Measurements from ENCODE around the gene KRTAP5-9. TPM values are rescaled to one million over a fixed set of nuclear protein-coding genes. Genes with fewer than 3 reads are reported as not detected.
A peak's percentile ranks its signal among the peaks of the same experiment; 100 is the strongest.
"Not testable (repeated sequence)": the region's sequence is repeated elsewhere in the genome, so short reads cannot be mapped to it uniquely, and the experiment has no call there.

KRTAP5-9 gene
- total RNA-seq, 4 donors from 2014 or later = 1.9 TPM; not detected in 3

GRCh38 chr11:71568704-71569349 is 20.6 kb downstream of the KRTAP5-9 start:
- 35 to 43% methylated on average over 8 of the region's 8 CpGs for WGBS, 2 donors
- TF ChIP-seq CTCF (IDR thresholded peaks at IDR 0.05) = no peak
- no peak for TF ChIP-seq POLR2A (IDR thresholded peaks at IDR 0.05)
- H3K4me3 ChIP-seq (ENCODE audit: low read depth, poor library complexity, severe bottlenecking) = no peak overlapping the region
- DNase-seq (ENCODE audit: low spot score in 2 of 2) = no peak
- intact Hi-C loops (cut with DNase I; ENCODE audit: low total_unique reads) = no loop called here

DNA sequence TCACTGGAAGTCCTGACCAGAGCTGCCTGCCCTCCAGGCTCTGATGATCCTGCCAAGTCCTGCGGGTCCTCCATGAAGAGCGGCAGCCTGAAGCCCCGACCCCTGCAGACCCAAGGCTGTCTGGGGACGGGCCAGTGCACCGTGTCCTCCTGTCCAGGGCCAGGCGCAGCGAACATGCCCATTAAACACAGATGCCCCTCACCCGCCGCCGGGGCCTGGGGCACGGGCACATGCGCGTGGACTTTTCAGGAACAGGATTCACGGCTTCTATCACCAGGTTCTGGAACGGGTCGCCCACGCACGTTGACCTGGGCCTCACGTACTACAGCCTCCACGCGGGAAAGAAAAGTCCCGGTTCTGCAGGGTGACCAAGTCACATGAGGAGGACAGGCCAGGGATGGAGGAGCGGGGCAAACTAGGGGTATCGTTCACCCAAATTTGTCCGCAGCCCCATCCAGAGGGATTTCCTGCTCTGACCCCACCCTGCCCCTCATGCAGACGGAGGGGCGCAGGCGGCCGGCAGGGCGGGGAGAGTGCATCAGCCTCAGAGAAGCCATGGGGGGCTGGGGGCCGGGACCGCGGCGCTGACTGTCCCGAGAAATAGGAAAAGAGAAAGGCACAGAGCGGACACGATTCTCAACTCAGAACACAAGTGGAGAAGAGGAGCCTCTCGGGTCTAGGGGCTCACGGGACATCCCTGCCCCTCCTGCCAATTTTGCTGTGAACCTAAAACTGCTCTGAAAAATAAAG is 23.1 kb downstream of the KRTAP5-9 start:
- 74 to 82% methylated on average over 14 to 37 of the region's 39 CpGs for WGBS, 2 donors
- H3K4me3 ChIP-seq (ENCODE audit: low read depth, poor library complexity, severe bottlenecking); intact Hi-C loops (cut with DNase I; ENCODE audit: low total_unique reads): not testable (repeated sequence)
- DNase-seq (ENCODE audit: low spot score in 2 of 2) = peak in 1 of 2 donors; percentile 49

GRCh38 chr11:71572811-71573210 is 24.6 kb downstream of the KRTAP5-9 start:
- DNase-seq (ENCODE audit: low spot score in 2 of 2) = no peak
- intact Hi-C loops (cut with DNase I; ENCODE audit: low total_unique reads) = no loop called here
- TF ChIP-seq POLR2A (IDR thresholded peaks at IDR 0.05) (no peak), CTCF (IDR thresholded peaks at IDR 0.05) (no peak)
- WGBS, 2 donors = 72 to 80% methylated on average over 5 to 11 of the region's 11 CpGs
- H3K4me3 ChIP-seq (ENCODE audit: low read depth, poor library complexity, severe bottlenecking) = no peak overlapping the region

- WGBS, 2 donors = 88% methylated on average over 5 of the region's 5 CpGs
- TF ChIP-seq POLR2A (IDR thresholded peaks at IDR 0.05) (no peak), CTCF (IDR thresholded peaks at IDR 0.05) (no peak)
- H3K4me3 ChIP-seq (ENCODE audit: low read depth, poor library complexity, severe bottlenecking) = no peak overlapping the region
- no peak for DNase-seq (ENCODE audit: low spot score in 2 of 2)
- intact Hi-C loops (cut with DNase I; ENCODE audit: low total_unique reads) = no loop called here
Observed at GRCh38 chr11:71574418-71574817, 26.2 kb downstream of the KRTAP5-9 start.

GRCh38 chr11:71575723-71576424 is 27.7 kb downstream of the KRTAP5-9 start:
- no peak for TF ChIP-seq CTCF (IDR thresholded peaks at IDR 0.05)
- no peak for TF ChIP-seq POLR2A (IDR thresholded peaks at IDR 0.05)
- H3K4me3 ChIP-seq (ENCODE audit: low read depth, poor library complexity, severe bottlenecking) = no peak overlapping the region
- WGBS, 2 donors = 80 to 87% methylated on average over 4 of the region's 4 CpGs
- DNase-seq (ENCODE audit: low spot score in 2 of 2) = no peak
- intact Hi-C loops (cut with DNase I; ENCODE audit: low total_unique reads) = no loop called here

GRCh38 chr11:71576688-71577465 is 28.7 kb downstream of the KRTAP5-9 start:
- DNase-seq (ENCODE audit: low spot score in 2 of 2); intact Hi-C loops (cut with DNase I; ENCODE audit: low total_unique reads); H3K4me3 ChIP-seq (ENCODE audit: low read depth, poor library complexity, severe bottlenecking): not testable (repeated sequence)
- WGBS, 2 donors = 88 to 91% methylated on average over 27 to 30 of the region's 41 CpGs

All from lower leg skin (tissue), 4 donors.